Posterior vena cava (tissue), 2 donors: Measurements from ENCODE around the gene DOK5. TPM values are rescaled to one million over a fixed set of nuclear protein-coding genes. Genes with fewer than 3 reads are reported as not detected.
A peak's percentile ranks its signal among the peaks of the same experiment; 100 is the strongest.

Experiments used
- DNase-seq: peaks from one replicate; pipeline ENCODE4 v3.0.0-alpha.2; 2020; ENCODE audit warnings: low spot score
- intact Hi-C, 2 donors: fragments of 100-400 bp; cut with DNase I; formaldehyde crosslinking; loops; one replicate each; pipeline versions ENCODE4 v1.14.1 to v1.14.2; 2022 to 2023
- total RNA-seq, 2 donors: library from RNA; stranded (reverse); fragmentation: NEBNext Ultra II Directional; extraction: Animal tissue kit (Norgen Biotek cat#: 25700); gene quantifications; one replicate each; pipeline ENCODE4 v1.2.1, GENCODE V29; 2021
- donor health status: DM: yes; HTN: yes; CAD: no.
- donor health status: DM: yes; HTN: yes; CAD: no.

DOK5 gene
- total RNA-seq, 2 donors from 2014 or later = 4.4 to 6.1 TPM

DNA sequence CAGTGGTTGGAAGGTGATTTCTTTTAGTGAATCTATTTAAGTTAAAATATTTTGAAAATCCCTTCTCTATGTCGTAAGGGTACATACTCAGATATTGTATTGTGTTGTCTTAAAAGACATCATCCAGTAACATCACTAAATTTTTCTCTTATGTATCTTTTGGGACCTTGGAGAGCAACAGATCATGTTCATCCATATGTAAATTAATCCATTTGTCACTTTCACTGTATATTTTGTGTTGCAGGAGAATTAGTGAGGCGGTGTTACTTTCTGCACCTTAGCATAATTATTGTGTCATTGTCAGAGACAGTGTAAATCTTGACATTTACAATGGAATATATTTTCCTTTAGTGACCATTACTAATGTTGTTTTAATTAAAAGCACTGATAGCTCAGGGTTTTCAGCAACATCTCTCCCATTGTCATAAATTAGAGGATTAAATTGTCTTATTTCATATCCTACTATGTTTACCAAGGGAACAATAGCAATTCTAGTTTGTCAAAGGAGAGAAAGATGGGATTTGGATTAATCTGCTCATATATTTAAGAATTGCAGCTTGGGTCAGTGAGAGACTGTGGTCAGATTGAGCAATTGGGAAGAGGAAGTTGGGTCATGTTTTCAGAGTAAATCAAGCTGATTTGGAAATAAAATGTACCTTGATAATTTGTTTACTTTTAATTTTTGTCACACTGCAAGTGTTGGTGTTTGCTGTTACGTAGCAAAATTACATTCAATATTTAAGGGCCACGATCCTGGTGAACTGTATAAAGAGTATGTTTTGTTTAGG is 22.7 kb downstream of the DOK5 start:
- no peak for DNase-seq
- intact Hi-C loops = loop anchor here in 1 of 2 donors (10.0 kb wide), 1 partner anchor 53 kb away; no protein-coding TSS in a partner anchor

DNA sequence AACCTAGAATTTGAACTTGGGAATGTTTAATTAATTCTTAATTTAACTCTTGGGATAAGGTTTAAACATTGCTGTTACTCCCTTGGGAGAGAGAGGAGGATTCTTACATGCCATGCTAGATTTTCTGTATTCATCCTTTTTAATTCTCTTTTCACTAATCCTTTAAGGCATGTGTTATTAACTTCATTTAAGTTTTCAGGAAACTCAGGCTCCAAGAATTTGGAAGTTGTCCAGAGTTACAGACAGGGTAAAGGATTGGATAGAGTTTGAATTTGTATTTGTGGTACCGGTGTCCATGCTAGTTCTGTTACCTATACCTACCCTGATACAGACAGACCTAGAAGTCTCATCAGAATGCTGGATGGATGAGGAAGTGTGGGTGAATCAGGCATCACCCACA is 23.7 kb downstream of the DOK5 start:
- no peak for DNase-seq
- intact Hi-C loops = loop anchor here in 1 of 2 donors (10.0 kb wide), 1 partner anchor 54 kb away; no protein-coding TSS in a partner anchor

DNA sequence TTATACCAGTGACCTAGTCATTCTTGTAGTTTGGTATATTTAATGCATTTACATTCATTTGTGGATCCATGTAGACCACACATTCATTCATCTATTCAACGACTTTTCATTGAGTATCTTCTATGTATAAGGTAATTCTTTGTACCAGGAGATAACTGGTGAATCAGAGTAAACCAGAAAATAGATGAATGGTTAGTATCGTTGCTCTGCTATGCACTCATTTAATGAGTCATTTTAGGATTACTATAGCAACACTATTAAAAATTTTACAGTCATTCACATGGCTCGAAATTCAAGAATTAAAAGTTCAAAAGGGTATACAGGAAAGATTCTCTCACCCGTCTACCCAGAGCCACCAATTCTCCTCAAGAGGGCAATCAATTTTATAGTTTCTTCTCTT is 26.8 kb downstream of the DOK5 start:
- no peak for DNase-seq
- intact Hi-C loops = no loop called here

DNA sequence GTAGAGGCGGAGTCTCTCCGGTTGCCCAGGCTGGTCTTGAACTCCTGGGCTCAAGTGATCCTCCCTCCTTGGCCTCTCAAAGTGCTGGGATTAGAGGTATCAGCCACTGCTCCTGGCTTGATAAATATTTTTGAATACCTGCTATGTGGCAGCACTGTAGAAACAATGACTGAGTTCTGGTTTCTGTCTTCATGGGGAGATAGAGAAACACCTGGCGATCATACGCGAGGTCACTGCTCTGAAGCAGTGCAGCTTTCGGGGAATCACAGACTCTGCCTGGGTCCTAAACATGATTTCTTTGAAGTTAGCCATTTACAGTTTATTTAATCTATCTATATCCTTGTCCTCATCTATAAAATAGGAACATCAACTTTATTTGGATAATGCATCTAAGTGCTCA is 31.2 kb downstream of the DOK5 start:
- no peak for DNase-seq
- intact Hi-C loops = no loop called here

DNA sequence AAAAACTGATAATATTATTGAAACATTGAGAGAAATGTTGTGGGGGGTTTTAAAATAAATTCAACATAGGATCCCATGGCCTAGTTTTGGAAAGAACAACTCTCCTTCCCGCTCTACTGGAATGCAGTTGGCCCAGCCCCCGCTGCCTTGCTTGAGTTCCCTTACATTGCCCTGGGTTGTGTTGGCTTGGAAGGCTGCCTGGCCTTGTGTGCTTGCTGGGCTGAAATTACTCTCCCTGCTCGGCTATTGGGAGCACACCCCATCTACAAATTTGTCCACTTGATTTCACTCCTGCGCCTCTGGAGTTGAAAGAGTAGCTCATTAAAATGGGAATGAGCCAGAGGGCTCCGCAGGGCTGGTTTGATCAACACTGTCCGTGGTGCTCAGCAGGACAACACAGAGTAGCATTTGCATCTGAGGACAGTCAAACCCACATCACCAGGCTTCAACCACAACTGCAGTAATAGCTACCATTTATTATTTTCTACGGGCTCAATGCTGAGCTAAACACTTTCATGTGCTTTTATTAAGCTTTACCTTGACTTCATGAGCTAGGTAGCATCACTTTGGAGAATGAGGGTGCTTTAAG is 35.2 kb downstream of the DOK5 start:
- DNase-seq = peak; percentile 74
- intact Hi-C loops = no loop called here

DNA sequence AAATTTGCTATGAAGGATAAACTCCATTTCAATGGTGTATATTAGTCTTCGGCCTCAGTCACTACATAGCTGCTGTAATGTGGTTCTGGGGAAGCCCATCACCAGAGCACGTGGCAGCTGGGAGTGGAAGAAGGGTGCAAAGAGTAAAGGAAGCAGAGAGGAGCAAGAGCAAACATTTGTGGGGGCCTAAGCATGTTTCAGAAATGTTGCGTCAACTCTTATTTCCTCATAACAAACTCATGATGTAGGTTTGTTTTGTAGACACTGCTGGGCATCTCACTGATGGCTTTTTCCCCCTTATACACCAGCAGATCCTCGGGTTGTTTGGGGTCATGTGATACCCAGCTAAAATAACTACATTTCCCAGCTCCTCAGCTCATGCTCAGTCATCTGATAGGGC is 37.3 kb downstream of the DOK5 start:
- DNase-seq = no peak
- intact Hi-C loops = no loop called here

DNA sequence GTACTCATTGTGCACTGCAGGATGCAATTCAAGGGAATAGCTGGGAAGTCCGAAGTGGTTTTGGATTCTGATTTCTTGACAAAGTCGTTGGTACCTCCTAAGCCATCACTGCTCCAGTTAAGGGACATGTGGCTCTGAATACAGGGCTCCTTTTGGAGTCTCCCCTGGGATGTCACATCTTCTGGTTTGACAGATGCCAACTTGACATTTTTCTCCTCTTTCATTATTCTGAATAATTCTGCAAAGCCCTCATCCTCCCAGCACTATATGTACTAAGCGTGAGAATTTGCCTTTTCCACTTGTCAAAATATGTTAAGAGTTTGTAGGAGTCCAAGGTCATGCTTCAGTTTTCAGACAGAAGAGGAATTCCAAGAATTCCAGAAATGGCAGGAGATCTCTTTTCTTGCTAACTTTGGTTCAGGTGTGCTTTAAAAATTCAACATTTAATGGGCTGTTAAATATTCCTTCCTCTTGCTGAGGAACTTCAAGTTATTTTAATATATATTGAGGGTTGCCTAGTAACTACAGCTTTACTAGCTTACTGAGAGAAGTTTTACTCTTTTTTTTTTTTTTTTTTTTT is 38.7 kb downstream of the DOK5 start:
- intact Hi-C loops = no loop called here
- no peak for DNase-seq

DNA sequence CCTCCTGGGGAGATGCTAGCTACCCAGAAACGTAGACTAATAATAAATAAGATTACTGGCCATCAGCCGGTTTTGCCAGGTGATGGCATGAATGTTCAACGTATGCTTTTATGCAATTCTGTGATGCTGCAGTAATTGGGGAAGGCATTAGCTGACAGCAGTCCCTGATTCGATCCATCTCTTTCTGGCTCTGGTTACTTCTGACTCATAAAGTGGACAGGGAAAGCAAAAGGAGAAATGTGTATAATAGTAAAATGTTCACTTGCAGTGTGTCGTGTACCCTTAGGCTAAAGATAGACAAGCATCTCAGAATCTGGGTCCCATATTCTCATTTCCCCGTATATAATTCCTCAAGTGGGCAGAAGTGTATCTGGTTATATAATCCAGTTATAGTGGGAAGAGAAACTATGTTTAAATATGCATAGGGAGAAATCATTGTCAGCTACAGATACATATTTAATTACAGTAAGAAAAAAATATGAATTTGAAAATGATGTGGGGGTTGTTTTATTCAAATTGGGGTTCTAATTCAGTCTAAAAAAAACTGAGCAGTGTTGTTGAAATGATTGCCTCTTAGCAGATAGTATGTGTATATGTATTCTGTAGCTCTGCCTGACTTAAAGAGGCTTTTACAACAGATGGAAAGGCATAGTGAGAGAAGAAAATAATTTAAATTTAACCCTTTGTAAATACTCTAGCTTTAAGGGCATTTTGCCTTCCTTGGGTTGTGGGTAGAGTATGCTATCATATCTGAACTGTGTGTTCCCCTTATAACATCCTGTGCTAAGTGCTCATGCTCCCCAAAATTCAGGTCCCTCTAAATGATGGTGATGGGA is 40.6 kb downstream of the DOK5 start:
- intact Hi-C loops = loop anchor here in 1 of 2 donors (5.0 kb wide), 1 partner anchor 1429 kb away; no protein-coding TSS in a partner anchor
- no peak for DNase-seq

DNA sequence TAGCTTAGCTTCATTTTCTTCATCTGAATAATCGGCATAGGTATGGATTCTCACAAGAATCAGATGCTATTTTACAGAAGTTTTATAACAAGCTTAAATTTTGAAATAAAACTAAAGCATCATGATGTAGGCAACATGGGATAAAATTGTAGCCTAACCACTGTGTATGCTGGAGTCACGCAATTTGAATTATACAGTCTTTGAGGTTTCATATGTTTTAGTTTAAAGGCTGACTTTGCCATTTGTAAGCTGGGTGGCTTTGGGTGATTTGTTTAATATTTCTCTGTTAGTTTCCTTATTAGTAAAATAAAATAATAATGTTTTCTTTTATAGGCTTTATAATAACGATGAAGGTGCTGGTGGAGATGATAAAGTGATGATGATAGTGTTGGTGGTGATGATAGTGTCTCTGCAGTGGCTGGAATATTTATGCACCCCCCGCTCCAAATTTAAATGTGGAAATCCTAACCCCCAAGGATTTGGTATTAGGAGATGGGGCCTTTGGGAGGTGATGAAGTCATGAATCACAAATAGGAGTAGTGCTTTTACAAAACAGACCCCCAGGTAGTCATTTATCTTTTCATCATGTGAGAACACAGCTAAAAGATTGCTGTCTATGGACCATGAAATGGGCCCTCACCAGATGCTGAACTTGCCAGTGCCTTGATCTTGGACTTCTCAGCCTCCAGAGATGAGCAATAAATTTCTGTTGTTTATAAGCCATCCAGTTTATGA is 42.0 kb downstream of the DOK5 start:
- intact Hi-C loops = loop anchor here in 1 of 2 donors (5.0 kb wide), 1 partner anchor 1430 kb away; no protein-coding TSS in a partner anchor
- no peak for DNase-seq

DNA sequence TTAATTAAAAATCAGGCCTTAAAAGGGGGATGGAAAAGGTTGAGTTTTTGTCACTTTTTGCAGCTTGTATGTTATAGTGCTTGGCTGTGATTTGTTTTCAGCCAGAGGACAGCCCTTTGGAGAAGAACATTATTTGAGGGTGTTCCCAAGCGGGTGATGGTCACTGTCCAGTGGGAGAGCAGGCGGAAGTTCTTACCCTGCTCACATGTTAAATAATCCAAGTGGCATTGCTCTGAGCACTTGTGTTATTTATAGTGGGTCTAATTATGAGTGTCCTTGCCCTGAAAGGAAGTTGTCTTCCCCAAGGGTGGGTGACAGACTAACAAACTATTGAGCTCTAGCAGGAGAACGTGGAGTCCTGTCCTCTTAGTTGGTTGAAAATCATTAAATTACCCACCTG is 49.5 kb downstream of the DOK5 start:
- intact Hi-C loops = no loop called here

DNA sequence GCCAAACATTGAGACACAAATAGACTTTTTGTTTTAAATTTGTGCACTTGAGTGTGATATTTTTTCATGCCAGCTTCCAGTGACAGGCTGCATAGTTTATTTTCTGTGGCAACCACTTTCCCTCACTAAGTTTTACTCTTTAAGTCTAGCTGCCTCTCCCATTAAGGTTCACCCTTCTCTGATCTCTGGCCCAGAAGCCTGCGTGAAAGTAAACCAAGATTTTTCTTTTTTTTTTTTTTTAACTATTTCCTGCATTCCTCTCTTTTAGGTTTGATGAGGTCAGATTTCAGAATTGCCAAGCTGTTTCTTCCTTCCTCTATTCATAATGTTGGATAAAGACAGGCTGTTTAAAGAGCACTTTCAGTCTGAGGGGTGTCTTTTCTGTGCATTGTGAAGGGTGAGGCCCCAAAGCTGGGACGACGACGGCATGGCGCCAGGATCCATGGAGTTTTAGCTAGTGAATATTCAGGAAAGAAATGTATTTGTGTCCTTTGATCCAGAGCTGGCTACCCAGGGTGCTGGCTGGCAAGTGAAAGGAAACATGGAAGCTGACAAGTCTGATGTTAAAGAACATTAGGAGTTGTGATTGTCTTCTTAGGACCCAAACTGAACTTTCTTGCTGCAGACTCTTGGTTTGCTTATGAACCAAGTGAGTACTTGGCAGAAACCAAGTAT is 50.7 kb downstream of the DOK5 start:
- intact Hi-C loops = no loop called here
- no peak for DNase-seq

More for the DNA sequence above, 49.5 kb downstream of the DOK5 start:
- no peak for DNase-seq

DNA sequence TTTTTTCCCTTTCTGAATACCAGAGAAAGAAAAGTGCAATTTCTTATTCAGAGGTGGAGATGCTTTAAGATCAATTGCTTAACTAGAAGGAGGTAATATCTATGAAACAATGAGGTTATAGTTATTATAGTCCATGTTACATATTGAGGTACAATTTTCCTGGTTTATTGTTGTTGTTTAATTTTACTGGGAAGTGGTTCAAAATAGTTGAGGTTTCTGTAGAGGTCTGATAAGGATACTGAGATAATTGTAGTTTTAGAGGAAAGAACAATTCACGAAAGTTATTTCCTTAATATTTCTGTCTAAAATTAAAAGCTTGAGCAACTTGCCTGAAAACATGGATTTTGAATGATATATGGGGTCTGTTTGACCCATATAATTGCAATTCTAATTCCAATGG is 51.4 kb downstream of the DOK5 start:
- no peak for DNase-seq
- intact Hi-C loops = no loop called here

DNA sequence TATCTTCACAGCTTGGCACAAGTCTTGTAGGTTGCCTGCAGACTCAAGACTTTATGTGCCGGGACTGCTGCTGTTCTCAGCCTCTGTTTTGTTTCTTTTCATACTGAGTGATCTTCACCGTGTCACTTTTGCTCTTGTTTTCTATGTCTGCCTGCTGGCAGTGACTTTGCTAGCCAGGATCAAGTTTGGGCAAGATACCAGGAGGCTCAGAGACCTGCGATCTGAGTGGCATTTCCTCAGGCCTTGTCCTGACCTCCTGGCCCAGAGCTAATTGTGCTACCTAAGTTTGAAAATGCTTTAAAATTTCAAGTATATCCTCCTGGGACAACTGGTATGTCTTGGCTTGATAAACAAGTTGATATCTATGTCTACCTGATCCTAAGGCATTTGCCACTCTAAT is 57.2 kb downstream of the DOK5 start:
- no peak for DNase-seq

DNA sequence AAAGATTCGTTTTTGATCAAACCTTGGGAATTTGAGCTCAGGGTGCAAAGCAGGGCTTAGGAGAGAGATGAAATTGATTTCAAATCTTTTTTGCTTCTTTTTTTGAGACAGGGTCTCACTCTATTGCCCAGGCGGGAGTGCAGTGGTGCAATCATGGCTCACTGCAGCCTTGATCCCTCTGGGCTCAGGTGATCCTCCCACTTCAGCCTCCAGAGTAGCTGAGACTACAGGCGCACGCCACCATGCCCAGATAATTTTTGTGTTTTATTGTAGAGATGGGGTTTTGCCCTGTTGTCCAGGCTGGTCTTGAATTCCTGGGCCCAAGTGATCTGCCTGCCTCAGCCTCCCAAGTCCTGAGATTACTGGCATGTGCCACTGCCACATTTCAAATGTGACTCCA is 58.7 kb downstream of the DOK5 start:
- intact Hi-C loops = no loop called here
- no peak for DNase-seq

More for the DNA sequence above, 57.2 kb downstream of the DOK5 start:
- intact Hi-C loops = no loop called here

DNA sequence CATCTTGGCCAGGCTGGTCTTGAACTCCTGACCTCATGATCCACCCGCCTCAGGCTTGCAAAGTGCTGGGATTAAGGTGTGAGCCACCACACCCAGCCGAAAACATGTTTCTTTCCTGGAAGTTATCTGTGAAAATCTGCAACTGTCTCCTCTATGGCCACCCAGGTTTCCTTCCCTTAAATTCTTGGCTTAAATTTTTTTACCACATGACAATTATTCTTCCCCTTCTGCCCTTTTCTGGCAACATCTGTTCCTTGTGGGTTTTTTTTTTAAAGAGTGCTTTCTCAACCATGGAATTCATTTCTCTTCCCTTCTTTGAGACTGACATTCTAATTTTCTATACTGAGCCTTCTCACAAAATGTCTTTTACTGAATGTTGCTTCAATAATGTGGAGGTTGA is 59.6 kb downstream of the DOK5 start:
- DNase-seq = no peak

DNA sequence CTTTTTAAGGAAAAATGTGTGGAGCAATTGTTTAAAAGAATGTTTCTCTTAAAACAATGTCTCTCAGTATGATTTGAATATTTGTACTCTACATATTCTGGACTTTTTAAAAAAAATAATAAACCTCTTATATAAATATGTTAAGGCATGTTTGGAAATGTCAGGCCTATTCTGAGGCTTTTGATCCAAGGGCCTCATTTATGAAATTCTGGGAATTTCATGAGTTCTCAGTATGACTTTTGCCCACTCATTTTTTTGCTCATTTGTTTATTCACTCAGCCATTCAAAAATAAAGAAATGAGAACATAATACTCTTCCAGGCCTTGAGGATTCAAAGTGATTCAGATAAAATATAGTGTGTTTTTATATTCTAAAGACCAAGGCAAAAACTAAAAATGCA is 60.4 kb downstream of the DOK5 start:
- intact Hi-C loops = no loop called here
- no peak for DNase-seq

More for the DNA sequence above, 59.6 kb downstream of the DOK5 start:
- intact Hi-C loops = no loop called here

DNA sequence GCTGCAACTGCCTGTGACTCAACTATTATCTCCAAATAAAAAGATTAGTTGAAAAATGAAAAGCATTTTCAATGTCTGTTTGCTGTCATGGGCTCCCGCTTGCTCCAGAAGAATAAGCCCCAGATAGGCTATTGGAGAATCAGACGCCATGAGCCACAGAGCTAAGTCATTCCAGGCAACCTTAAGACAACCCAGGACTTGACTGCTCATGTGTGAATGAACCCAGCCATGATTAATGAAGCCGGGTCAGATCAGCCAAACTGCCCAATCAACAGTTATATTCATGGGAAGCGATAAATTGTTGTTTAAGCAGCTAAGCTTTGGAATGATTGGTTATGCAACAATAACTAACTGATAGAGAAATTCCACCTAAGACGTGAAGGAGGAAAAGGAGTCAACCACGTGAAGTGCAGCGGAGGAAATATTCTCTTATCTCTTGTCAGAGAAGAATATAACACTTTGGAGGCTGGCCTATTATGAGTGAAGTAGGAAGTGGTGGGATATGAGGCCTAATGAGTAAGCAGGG is 64.2 kb downstream of the DOK5 start:
- intact Hi-C loops = no loop called here
- no peak for DNase-seq

DNA sequence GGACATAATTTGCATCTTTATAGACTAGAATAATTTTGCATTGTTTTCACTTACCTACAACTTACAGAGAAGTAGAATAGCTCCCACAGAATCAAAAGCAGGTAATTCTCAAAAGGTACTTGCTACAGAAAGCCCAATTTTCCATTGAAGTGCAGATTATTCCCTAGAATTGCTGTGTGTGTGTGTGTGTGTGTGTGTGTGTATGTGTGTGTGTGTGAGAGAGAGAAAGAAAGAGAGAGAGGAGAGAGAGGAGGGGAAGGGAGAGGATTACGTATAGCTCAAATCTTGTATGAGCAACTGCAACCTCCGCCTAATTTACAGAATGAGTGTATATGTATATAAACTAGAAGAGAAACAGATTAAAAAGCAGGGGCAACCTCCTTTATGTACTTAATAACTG is 68.0 kb downstream of the DOK5 start:
- intact Hi-C loops = no loop called here
- no peak for DNase-seq
